Measurements from ENCODE around the gene ZNF778.
A peak's percentile ranks its signal among the peaks of the same experiment; 100 is the strongest.

The ZNF778 gene

DNA sequence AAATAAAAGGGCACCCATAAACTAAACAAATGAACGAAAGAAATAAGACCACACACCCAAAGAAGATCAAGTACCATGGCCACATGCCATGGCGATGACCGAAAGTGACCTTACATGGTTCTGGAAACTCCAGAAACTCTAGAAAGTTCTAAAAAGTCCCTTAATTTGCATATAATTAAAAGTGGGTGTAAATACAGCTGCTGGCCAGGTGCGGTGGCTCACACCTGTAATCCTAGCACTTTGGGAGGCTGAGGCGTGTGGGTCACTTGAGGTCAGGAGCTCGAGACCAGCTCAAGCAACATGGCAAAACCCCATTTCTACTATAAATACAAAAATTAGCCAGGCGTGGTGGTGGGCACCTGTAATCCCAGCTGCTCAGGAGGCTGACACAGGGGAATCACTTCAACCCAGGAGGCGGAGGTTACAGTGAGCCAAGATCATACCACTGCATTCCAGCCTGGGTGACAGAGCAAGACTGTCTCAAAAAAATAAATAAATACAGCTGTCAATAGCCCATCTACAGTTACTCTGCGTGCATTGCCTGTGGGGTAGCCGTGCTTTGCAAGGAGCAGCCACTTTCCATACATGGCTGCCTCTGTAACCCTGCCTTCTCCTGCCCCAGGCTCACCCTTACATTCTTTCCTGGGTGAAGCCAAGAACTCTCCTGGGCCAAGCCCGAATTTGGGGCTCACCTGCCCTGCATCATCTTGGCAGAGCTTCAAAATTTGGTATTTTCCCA lies 7.2 kb upstream of the ZNF778 start:
- DNase-seq (ENCODE audit: low spot score), result no peak
- TF ChIP-seq CTCF (IDR thresholded peaks at IDR 0.05; ENCODE audit: extremely low read depth, missing control alignments), result no peak

GRCh38 chr16:89210904-89211515 lies 6.5 kb upstream of the ZNF778 start:
- no peak for TF ChIP-seq CTCF (IDR thresholded peaks at IDR 0.05; ENCODE audit: extremely low read depth, missing control alignments)
- DNase-seq (ENCODE audit: low spot score), result no peak

DNA sequence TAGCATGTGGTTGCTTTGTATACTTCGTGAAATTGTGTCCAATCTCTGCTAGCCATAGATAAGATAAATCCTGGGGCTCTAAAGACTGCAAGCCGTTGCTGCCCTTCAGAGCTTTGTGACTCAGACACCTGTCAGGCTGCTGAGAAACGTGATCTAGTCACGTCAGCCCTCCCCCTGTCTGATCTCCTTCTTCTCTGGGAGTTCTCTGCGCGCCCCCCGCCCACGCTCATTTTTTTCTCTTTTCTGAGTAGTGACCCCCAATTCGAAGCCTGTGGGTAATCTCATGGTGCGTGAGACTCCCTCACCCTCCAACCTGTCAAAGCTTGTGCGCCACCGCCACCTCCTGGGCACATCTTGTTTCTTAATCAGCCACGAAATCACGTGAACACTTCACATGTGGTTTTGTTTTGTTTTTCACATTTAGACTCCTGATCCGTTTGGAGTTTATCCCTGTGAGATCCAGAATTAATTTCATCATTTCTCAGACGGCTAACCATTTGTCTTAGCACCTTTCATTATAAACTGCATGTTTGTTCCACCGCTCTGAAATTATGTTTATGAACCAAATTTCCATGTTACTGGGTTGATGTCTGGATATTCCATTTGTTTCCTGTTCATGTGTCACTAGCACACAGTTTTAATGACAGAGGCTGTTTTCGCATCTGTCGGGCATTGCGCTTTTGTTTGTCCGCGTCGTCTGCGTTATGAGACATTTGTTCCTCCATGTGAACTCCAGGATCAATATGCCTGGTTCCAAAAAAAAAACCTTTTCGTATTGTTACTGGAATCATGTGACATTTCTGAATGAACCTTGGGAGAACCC lies 977 bp upstream of the ZNF778 start:
- TF ChIP-seq CTCF (IDR thresholded peaks at IDR 0.05; ENCODE audit: extremely low read depth, missing control alignments), result peak; percentile 54

DNA sequence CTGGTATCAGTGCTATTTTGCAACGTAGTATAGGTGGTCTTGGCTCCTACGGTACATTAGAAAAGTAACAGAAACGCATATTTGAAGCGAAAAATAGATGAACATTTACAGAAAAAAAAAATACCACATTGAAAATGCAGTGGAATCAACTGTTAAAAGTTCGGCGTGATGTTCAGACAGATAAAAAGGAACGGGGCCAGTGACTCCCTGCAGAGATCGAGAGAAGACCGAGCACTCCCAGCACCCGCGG lies 440 bp upstream of the ZNF778 start:
- no peak for DNase-seq (ENCODE audit: low spot score)

More for the DNA sequence above, 977 bp upstream of the ZNF778 start:
- DNase-seq (ENCODE audit: low spot score), result peak; percentile 89

DNA sequence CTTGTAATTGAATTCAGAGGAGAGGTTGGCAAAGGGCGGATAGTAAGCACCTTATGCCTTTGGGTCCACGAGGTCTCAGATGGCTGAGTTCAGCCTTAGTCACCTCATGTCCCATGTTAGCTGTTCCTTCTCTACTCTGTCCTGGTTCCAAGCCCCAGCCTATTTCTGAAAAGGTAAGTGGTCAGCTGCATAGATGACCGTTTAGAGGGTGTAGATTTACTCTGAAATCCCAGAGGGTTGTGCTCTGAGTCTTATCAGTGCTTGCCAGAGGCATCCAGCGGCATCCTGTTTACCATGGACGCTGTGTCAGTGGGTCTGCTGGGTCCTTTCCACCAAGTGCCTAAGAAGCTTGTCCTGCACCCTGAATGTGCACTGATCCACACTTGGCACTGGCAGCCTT lies 1.9 kb downstream of the ZNF778 start:
- no peak for TF ChIP-seq CTCF (IDR thresholded peaks at IDR 0.05; ENCODE audit: extremely low read depth, missing control alignments)
- DNase-seq (ENCODE audit: low spot score), result no peak

More for the DNA sequence above, 440 bp upstream of the ZNF778 start:
- no peak for TF ChIP-seq CTCF (IDR thresholded peaks at IDR 0.05; ENCODE audit: extremely low read depth, missing control alignments)

GRCh38 chr16:89221604-89222003 lies 4.1 kb downstream of the ZNF778 start:
- DNase-seq (ENCODE audit: low spot score), result no peak
- TF ChIP-seq CTCF (IDR thresholded peaks at IDR 0.05; ENCODE audit: extremely low read depth, missing control alignments), result no peak

DNA sequence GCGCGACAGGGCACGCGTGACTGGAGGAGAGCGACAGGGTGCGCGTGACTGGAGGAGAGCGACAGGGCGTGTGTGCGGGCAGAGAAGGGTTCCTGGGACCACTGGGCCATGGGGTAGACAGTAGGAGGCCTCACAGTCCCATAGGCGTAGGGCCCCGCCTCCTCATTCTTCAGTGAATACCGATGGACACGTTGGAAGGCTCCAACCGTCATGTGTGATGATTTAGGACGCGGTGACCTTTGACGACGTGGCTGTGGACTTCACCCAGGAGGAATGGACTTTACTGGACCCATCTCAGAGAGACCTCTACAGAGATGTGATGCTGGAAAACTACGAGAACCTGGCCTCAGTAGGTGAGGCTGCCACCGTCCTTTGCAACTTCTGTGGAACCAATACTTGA lies 5.4 kb downstream of the ZNF778 start:
- DNase-seq (ENCODE audit: low spot score), result no peak
- no peak for TF ChIP-seq CTCF (IDR thresholded peaks at IDR 0.05; ENCODE audit: extremely low read depth, missing control alignments)

Data from GM20000 (cell line).